ENCODE data around the gene KRT16. TPM values are rescaled to one million over a fixed set of nuclear protein-coding genes. Genes with fewer than 3 reads are reported as not detected.
"Not testable (repeated sequence)": the region's sequence is repeated elsewhere in the genome, so short reads cannot be mapped to it uniquely, and the experiment has no call there.

The KRT16 gene
- total RNA-seq, 1 experiment from 2014 or later = not detected

DNA sequence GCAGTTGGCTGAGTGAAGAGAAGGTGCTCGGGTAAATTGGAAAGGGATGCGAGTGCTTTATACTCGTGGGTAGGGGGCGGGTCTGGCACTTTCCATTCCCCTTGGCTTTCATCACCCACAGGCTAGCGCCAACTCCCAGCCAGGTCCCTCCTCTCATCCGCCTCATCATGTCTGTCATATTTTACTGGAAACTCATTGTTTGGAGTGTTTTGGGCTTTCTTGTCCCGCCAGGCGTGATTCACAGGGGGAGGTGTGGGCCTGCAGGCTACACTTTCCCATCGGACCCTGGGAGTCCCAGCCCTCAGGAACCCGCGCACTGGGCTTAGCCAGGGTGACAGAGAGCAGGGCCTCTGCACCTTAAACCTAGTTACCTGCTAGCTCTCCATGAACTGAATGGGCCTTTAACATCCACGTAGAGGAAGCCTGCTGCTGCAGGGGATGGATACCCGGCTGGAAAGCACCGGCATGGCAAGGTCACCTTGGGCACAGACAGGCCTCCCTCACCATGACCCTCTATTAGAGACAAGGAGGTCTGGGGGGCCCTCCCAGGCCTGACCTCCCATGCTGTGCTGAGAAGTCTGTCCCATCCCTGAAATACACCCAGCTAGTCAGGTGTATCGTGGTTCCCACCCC lies 25.6 kb downstream of the KRT16 start, which contains the start of gene KRT14:
TSS of gene KRT14 (minus strand) at position 33 of the 633 bp plus-strand sequence. CDS start 61 bp downstream, outside the sequence.
- no peaks in the 10 kb centered on the region for H4K20me1 ChIP-seq (ENCODE audit: insufficient read depth, low read depth, low read length)
- no peak for DNase-seq
- no peak within 1 kb of the TSS for H3K27ac ChIP-seq (ENCODE audit: low read length)
- H2AFZ ChIP-seq (ENCODE audit: low read length) = no peak within 1 kb of the TSS
- H3K79me2 ChIP-seq (ENCODE audit: low read length) = no peaks in the 10 kb centered on the region
- no peaks in the 10 kb centered on the region for H3K9me3 ChIP-seq (ENCODE audit: low read length)
- H3K4me3 ChIP-seq (ENCODE audit: low read length) = no peak within 1 kb of the TSS
- H3K9ac ChIP-seq (ENCODE audit: low read length) = no peak within 1 kb of the TSS
- no peaks in the 10 kb centered on the region for H3K9me2 ChIP-seq (replicated peaks; ENCODE audit: insufficient read depth, low read length)
- H3K27me3 ChIP-seq (ENCODE audit: low read length) = no peaks in the 10 kb centered on the region
- no peak within 1 kb of the TSS for H3K4me2 ChIP-seq (ENCODE audit: low read depth, low read length, poor library complexity, severe bottlenecking)
- no peaks in the 10 kb centered on the region for H3K4me1 ChIP-seq (ENCODE audit: low read length)
- H3K36me3 ChIP-seq (ENCODE audit: insufficient read depth, low read length) = no peaks in the 10 kb centered on the region

- Histone ChIP-seq H3K4me1 (ENCODE audit: low read length) (no peaks in the 10 kb centered on the region), H3K4me2 (ENCODE audit: low read depth, low read length, poor library complexity, severe bottlenecking) (no peak overlapping the region), H4K20me1 (ENCODE audit: insufficient read depth, low read depth, low read length) (no peaks in the 10 kb centered on the region), H3K9me3 (ENCODE audit: low read length) (no peaks in the 10 kb centered on the region), H3K27me3 (ENCODE audit: low read length) (no peaks in the 10 kb centered on the region), H3K9ac (ENCODE audit: low read length) (no peak overlapping the region), H3K27ac (ENCODE audit: low read length) (no peak overlapping the region), H3K36me3 (ENCODE audit: insufficient read depth, low read length) (no peaks in the 10 kb centered on the region), H2AFZ (ENCODE audit: low read length) (no peak overlapping the region), H3K79me2 (ENCODE audit: low read length) (no peaks in the 10 kb centered on the region), H3K4me3 (ENCODE audit: low read length) (no peak overlapping the region), H3K9me2 (replicated peaks; ENCODE audit: insufficient read depth, low read length) (no peaks in the 10 kb centered on the region)
- no peak for DNase-seq
Measured at GRCh38 chr17:41585301-41586056, 27.1 kb downstream of the KRT16 start.

DNA sequence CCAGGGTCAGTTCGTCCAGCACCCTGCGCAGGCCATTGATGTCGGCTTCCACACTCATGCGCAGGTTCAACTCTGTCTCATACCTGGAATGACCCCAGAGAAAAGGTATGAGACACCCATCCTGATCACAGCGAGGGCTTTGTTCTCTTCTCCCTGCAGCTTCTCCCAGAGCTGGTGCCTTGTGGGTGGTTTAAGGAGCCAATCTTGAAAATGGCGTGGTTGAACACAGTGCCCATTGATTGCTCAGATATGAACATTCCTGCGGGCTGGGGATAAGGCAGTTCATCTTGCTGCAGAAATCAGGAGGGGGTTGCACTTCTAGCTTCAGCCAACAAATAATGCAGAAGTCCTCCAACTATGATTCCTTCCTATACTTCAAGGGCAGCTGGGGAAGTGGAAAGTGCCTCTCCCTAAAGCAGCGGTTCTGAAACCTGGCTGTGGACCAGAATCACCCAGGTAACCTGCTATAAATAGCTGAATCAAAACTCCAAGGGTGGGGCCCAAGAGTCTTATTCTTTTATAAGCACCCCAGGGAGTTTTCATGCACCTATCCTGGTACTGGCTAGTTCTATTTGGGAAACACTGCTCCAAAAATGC lies 28.1 kb downstream of the KRT16 start:
- H2AFZ ChIP-seq (ENCODE audit: low read length); H3K4me3 ChIP-seq (ENCODE audit: low read length); DNase-seq; H3K9me3 ChIP-seq (ENCODE audit: low read length); H3K9me2 ChIP-seq (replicated peaks; ENCODE audit: insufficient read depth, low read length); H3K4me1 ChIP-seq (ENCODE audit: low read length); H3K27me3 ChIP-seq (ENCODE audit: low read length); H3K9ac ChIP-seq (ENCODE audit: low read length); H3K27ac ChIP-seq (ENCODE audit: low read length); H3K36me3 ChIP-seq (ENCODE audit: insufficient read depth, low read length); H3K4me2 ChIP-seq (ENCODE audit: low read depth, low read length, poor library complexity, severe bottlenecking); H3K79me2 ChIP-seq (ENCODE audit: low read length); H4K20me1 ChIP-seq (ENCODE audit: insufficient read depth, low read depth, low read length): not testable (repeated sequence)

DNA sequence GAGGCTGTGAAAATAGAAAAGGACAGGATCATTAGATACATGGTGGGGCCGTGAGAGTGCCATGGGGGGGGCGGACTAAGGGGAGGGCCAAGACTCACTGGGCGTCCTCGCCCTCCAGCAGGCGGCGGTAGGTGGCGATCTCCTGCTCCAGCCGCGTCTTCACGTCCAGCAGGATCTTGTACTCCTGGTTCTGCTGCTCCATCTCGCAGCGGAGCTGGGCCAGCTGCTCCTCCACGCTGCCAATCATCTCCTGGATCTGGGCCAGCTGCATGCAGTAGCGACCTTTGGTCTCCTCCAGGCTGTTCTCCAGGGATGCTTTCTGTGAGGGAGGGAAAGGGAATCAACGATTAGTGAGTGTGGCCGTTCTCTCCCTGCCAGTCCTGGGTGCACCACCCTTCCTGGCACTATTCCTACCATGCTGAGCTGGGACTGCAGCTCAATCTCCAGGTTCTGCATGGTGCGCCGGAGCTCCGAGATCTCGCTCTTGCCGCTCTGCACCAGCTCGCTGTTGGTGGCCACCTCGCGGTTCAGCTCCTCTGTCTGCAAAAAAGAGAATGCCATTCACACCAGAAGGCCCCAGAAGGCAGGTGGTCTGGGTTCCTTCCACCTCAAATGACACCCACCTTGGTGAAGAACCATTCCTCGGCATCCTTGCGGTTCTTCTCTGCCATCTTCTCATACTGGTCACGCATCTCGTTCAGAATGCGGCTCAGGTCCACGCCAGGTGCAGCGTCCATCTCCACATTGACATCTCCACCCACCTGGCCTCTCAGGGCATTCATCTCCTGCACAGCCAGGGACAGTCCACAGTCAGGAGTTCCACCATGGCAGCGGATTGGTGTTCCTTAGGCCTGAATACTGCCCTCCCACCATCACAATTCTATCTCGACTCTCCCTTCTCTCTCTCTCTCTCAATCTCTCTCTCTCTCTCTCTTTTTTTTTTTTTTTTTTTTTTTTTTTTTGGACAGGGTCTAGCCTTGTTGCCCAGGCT lies 29.1 kb downstream of the KRT16 start:
- no peak overlapping the region for H3K9ac ChIP-seq (ENCODE audit: low read length)
- no peaks in the 10 kb centered on the region for H4K20me1 ChIP-seq (ENCODE audit: insufficient read depth, low read depth, low read length)
- no peaks in the 10 kb centered on the region for H3K27me3 ChIP-seq (ENCODE audit: low read length)
- DNase-seq = no peak
- no peak overlapping the region for H3K4me2 ChIP-seq (ENCODE audit: low read depth, low read length, poor library complexity, severe bottlenecking)
- H3K4me3 ChIP-seq (ENCODE audit: low read length) = no peak overlapping the region
- H3K27ac ChIP-seq (ENCODE audit: low read length) = no peak overlapping the region
- no peak overlapping the region for H2AFZ ChIP-seq (ENCODE audit: low read length)
- H3K9me3 ChIP-seq (ENCODE audit: low read length) = no peaks in the 10 kb centered on the region
- no peaks in the 10 kb centered on the region for H3K79me2 ChIP-seq (ENCODE audit: low read length)
- no peaks in the 10 kb centered on the region for H3K36me3 ChIP-seq (ENCODE audit: insufficient read depth, low read length)
- no peaks in the 10 kb centered on the region for H3K9me2 ChIP-seq (replicated peaks; ENCODE audit: insufficient read depth, low read length)
- no peaks in the 10 kb centered on the region for H3K4me1 ChIP-seq (ENCODE audit: low read length)

DNA sequence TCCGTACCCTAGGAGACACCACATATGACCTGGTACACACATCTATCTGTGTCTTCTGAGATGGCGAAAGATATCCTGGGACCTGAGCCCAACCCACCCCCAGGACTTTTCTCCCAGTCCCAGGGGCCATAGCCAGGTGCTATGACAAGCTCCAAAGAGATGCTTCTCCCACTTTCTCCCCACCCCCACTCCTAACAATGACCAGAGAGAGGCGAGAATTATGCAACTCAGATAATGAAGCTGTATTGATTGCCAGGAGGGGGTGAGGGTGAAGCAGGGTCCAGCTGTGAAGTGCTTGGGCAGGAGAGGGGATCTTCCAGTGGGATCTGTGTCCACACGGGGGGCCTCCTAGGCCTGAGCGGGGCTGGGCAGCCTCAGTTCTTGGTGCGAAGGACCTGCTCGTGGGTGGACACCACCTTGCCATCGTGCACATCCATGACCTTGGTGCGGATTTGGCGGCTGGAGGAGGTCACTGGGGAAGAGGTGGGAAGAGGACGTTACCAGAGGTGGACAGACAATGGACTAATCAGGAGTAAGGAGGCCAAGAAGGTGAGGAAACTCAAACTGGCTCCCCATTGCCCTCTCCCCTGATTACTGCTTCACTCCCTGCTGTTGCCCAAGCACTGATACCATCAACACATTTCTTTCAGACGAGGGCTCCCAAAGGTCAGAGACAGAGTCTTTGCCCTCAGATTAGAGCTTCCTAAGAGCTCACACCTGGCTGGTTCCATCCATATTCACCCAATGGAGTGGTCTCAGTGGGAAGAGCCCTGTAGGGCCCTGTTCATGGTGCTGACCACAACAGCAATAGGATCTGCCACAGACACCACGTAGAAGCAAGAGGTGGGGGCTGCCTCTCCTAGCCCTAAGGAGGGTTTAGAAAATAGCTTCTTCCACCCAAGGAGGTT lies 30.3 kb downstream of the KRT16 start:
- H3K4me3 ChIP-seq (ENCODE audit: low read length); H3K9ac ChIP-seq (ENCODE audit: low read length); H3K4me2 ChIP-seq (ENCODE audit: low read depth, low read length, poor library complexity, severe bottlenecking); H3K9me2 ChIP-seq (replicated peaks; ENCODE audit: insufficient read depth, low read length); H4K20me1 ChIP-seq (ENCODE audit: insufficient read depth, low read depth, low read length); H3K27ac ChIP-seq (ENCODE audit: low read length); DNase-seq; H3K4me1 ChIP-seq (ENCODE audit: low read length); H2AFZ ChIP-seq (ENCODE audit: low read length); H3K36me3 ChIP-seq (ENCODE audit: insufficient read depth, low read length); H3K79me2 ChIP-seq (ENCODE audit: low read length); H3K9me3 ChIP-seq (ENCODE audit: low read length); H3K27me3 ChIP-seq (ENCODE audit: low read length): not testable (repeated sequence)

GRCh38 chr17:41581366-41582060 lies 31.1 kb downstream of the KRT16 start:
- H2AFZ ChIP-seq (ENCODE audit: low read length) = no peak overlapping the region
- H3K4me1 ChIP-seq (ENCODE audit: low read length) = no peaks in the 10 kb centered on the region
- no peaks in the 10 kb centered on the region for H3K9me3 ChIP-seq (ENCODE audit: low read length)
- H3K9me2 ChIP-seq (replicated peaks; ENCODE audit: insufficient read depth, low read length) = no peaks in the 10 kb centered on the region
- DNase-seq = no peak
- no peak overlapping the region for H3K9ac ChIP-seq (ENCODE audit: low read length)
- H3K27ac ChIP-seq (ENCODE audit: low read length) = no peak overlapping the region
- H4K20me1 ChIP-seq (ENCODE audit: insufficient read depth, low read depth, low read length) = no peaks in the 10 kb centered on the region
- no peak overlapping the region for H3K4me3 ChIP-seq (ENCODE audit: low read length)
- no peaks in the 10 kb centered on the region for H3K36me3 ChIP-seq (ENCODE audit: insufficient read depth, low read length)
- no peaks in the 10 kb centered on the region for H3K79me2 ChIP-seq (ENCODE audit: low read length)
- H3K27me3 ChIP-seq (ENCODE audit: low read length) = no peaks in the 10 kb centered on the region
- H3K4me2 ChIP-seq (ENCODE audit: low read depth, low read length, poor library complexity, severe bottlenecking) = no peak overlapping the region

- H3K9me3 ChIP-seq (ENCODE audit: low read length) = no peaks in the 10 kb centered on the region
Measured at GRCh38 chr17:41580687-41581365, 31.7 kb downstream of the KRT16 start.

More at GRCh38 chr17:41580687-41581365, 31.7 kb downstream of the KRT16 start:
- Histone ChIP-seq H3K36me3 (ENCODE audit: insufficient read depth, low read length) (no peaks in the 10 kb centered on the region), H3K4me1 (ENCODE audit: low read length) (no peaks in the 10 kb centered on the region), H3K9ac (ENCODE audit: low read length) (no peak overlapping the region), H3K9me2 (replicated peaks; ENCODE audit: insufficient read depth, low read length) (no peaks in the 10 kb centered on the region), H3K27ac (ENCODE audit: low read length) (no peak overlapping the region), H2AFZ (ENCODE audit: low read length) (no peak overlapping the region), H3K27me3 (ENCODE audit: low read length) (no peaks in the 10 kb centered on the region), H3K79me2 (ENCODE audit: low read length) (no peaks in the 10 kb centered on the region), H3K4me2 (ENCODE audit: low read depth, low read length, poor library complexity, severe bottlenecking) (no peak overlapping the region), H4K20me1 (ENCODE audit: insufficient read depth, low read depth, low read length) (no peaks in the 10 kb centered on the region), H3K4me3 (ENCODE audit: low read length) (no peak overlapping the region)
- no peak for DNase-seq
